ENCODE results near the gene CPNE5.

Gene CPNE5

DNA sequence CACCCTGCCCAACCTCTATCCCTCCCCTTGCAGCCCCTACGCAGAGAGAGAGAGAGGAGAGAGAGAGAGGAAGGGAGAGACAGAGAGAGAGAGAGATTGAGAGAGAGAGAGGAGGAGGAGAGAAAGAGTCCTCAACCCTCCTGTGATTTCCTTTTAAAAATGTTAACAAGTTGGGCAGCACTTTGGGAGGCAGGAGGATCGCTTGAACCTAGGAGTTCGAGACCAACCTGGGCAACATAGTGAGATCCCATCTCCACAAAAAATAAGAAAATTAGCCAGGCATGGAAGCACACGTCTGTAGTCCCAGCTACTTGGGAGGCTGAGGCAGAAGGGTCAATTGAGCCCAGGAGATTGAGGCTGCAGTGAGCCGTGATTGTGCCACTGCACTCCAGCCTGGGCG is 30.1 kb downstream of the CPNE5 start:
- no peaks in the 10 kb centered on the region for H3K36me3 ChIP-seq
- H3K4me1 ChIP-seq = no peaks in the 10 kb centered on the region
- H3K9me3 ChIP-seq = no peaks in the 10 kb centered on the region
- no peak for DNase-seq
- peaks cover 0 to 10% of the 10 kb centered on the region in 2 donors for H3K27me3 ChIP-seq
- no peak overlapping the region for H3K4me3 ChIP-seq
- no peak for TF ChIP-seq CTCF (IDR thresholded peaks at IDR 0.05)
- intact Hi-C loops (cut with DNase I; ENCODE audit: low total_unique reads) = no loop called here
- no peak overlapping the region for H3K27ac ChIP-seq

- no peak for DNase-seq
- intact Hi-C loops (cut with DNase I; ENCODE audit: low total_unique reads) = no loop called here
- no peaks in the 10 kb centered on the region for H3K4me1 ChIP-seq
- H3K4me3 ChIP-seq = no peak overlapping the region
- no peaks in the 10 kb centered on the region for H3K36me3 ChIP-seq
- no peak overlapping the region for H3K27ac ChIP-seq
- no peaks in the 10 kb centered on the region for H3K9me3 ChIP-seq
- H3K27me3 ChIP-seq = peaks cover 0 to 10% of the 10 kb centered on the region in 2 donors
- no peak for TF ChIP-seq CTCF (IDR thresholded peaks at IDR 0.05)
These were observed 30.6 kb downstream of the CPNE5 start for GRCh38 chr6:36808634-36809033.

- no peaks in the 10 kb centered on the region for H3K4me1 ChIP-seq
- no peak for TF ChIP-seq CTCF (IDR thresholded peaks at IDR 0.05)
- H3K4me3 ChIP-seq = no peak overlapping the region
- no peaks in the 10 kb centered on the region for H3K9me3 ChIP-seq
- no peak overlapping the region for H3K27ac ChIP-seq
- no peaks in the 10 kb centered on the region for H3K36me3 ChIP-seq
- H3K27me3 ChIP-seq = peaks cover 0 to 10% of the 10 kb centered on the region in 2 donors
- no peak for DNase-seq
- intact Hi-C loops (cut with DNase I; ENCODE audit: low total_unique reads) = no loop called here
These were observed 31.5 kb downstream of the CPNE5 start for GRCh38 chr6:36807750-36808149.

- H3K36me3 ChIP-seq = no peaks in the 10 kb centered on the region
These were observed 32.1 kb downstream of the CPNE5 start for GRCh38 chr6:36807143-36807542.

DNA sequence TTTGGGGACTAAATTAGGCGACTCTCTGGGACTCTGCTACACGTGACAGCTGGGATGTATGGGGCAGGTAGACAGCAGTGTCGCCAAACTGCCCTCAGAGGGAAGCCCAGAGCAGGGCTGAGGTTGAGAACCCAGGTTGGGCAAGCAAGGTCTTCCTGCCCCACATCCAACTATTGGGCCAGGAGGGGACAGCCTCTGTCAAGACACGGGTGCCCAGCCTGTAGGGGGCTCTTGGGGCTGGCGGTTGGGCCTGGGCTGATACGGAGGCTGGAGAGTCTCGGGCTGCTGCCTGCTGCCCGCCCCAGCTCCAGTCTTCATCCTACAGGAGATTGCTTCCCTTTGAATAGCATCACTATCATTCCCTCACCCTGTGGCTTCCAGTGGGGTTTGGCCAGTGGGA is 33.3 kb downstream of the CPNE5 start:
- intact Hi-C loops (cut with DNase I; ENCODE audit: low total_unique reads) = no loop called here
- Histone ChIP-seq H3K4me1 (no peaks in the 10 kb centered on the region), H3K27ac (no peak overlapping the region), H3K4me3 (no peak overlapping the region), H3K27me3 (peaks cover 0 to 10% of the 10 kb centered on the region in 2 donors), H3K36me3 (no peaks in the 10 kb centered on the region), H3K9me3 (no peaks in the 10 kb centered on the region)
- TF ChIP-seq CTCF (IDR thresholded peaks at IDR 0.05) = no peak
- no peak for DNase-seq

More at GRCh38 chr6:36807143-36807542, 32.1 kb downstream of the CPNE5 start:
- Histone ChIP-seq H3K4me1 (no peaks in the 10 kb centered on the region), H3K4me3 (no peak overlapping the region), H3K27me3 (peaks cover 0 to 10% of the 10 kb centered on the region in 2 donors), H3K9me3 (no peaks in the 10 kb centered on the region), H3K27ac (no peak overlapping the region)
- no peak for DNase-seq
- intact Hi-C loops (cut with DNase I; ENCODE audit: low total_unique reads) = no loop called here
- TF ChIP-seq CTCF (IDR thresholded peaks at IDR 0.05) = no peak

Measured in tibial artery (tissue), 4 donors.